GM21381 (cell line): Measurements from ENCODE around the gene TNNI3K.

Experiments used
- ATAC-seq: cut with Tn5 transposase; IDR thresholded peaks from one replicate; pipeline ENCODE4 v1.9.1; 2021; ENCODE audit warnings: mild to moderate bottlenecking, moderate library complexity; ENCODE audit not compliant: unreplicated experiment

The TNNI3K gene

DNA sequence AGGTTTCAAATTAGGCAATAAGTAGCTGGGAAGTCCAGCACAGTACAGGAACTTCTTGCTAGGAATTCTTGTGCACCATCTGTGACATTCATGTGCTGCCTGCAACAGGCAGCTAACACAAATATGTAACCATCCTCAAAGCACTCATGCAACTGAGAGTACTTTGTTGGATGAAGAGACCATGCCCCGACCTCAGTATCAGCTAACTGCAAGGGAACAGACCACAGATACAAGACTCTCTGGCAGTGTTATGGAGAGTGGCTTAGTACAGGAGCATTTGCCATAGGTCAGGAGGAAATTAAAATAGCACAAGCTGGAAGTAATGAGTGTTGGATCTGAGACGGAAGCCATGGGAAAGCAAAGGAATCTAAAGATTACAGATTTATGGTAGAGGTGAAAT lies 153.7 kb downstream of the TNNI3K start:
- ATAC-seq, result no peak

DNA sequence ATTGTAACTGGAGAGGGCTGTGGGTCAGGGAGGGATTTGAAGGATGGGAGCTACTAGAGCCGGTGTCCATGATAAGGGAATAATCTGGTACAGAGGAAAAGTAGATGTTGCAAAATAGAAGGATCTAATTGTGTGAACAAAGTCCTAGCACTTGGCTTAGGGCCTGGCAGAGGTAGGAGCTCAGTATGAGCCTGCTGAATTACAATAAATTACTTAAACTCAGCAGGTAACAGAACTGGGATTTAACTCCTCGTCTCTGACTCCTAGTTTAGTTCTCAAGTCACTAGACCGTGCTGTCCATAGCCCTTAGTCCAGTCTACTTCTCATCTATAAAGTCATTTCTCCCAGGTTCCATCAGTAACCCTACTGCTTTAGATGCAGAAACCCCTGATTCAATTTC lies 157.0 kb downstream of the TNNI3K start:
- no peak for ATAC-seq

DNA sequence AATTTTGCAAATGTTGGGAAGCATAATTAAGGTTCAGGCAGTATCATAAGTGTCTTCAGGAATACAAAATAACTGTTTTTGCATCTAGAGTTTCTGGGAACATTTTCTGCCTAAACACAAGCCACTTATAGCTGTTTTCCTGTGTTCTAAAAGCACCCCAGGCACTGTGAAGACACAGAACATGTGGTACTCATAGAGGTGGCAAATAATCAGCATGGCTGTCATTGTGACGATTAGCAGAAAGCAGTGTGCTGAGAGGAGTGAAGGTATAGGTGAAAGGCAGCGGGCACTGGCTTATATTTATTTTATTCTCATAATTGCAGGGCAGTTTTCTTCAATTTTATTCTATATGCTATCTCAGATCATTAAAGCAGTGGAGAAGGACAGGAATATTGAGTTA lies 157.7 kb downstream of the TNNI3K start:
- no peak for ATAC-seq

DNA sequence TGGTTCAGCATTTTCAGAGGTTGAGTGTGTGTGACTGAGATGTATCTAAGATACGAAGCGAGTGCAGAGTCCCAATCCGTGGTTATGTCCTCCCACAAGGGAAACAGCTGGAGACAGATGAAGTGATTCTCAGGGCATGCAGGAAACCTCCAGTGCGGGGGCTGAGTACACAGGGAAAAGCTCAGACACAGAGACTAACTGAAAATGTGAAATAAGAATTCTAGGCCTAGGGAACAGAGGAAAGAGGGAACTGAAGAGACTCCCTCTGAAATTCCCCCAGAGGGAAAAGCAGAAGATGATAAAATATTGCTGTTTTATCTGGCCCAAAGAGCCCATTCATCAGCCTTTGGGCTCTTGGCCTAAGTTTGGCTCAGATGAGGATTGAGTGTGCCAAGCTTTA lies 160.4 kb downstream of the TNNI3K start:
- no peak for ATAC-seq

DNA sequence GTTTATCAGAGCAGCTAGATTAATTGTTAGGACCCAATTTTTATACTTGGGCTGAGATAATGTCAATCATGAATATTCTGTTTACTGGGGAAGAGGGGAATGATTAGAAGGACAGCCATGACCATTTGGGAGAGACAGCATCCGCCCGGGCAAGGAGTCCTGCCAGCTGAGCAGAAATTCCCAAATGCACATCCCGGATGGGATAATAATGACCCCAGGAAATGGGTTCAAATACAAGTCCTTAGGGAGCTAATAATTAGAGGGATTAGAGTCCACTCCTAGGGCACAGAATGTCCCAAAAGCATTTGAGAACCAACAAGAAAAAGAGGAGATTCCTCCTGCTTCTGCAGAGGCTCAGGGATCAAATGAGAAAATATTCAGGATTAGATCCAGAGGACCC lies 161.3 kb downstream of the TNNI3K start:
- ATAC-seq, result no peak

DNA sequence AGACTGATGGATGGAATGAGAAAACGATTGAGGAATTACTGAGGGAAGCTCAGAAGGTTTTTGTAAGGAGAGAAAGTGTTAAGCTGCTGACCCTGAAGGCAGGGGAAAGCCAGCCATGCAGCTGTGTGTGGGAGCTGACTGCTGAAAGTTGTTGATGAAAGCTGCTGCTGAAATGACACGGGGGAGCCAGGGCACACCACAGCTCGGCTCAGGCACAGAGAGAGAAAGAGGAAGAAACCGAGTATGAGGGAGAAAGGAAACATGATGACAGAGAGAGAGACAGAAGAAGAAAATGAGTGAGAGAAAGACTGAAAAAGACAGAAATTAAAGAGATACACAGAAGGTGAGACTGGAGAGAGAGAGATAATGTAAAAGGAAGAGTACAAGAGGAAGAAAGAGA lies 161.7 kb downstream of the TNNI3K start:
- peak; percentile 60 for ATAC-seq

DNA sequence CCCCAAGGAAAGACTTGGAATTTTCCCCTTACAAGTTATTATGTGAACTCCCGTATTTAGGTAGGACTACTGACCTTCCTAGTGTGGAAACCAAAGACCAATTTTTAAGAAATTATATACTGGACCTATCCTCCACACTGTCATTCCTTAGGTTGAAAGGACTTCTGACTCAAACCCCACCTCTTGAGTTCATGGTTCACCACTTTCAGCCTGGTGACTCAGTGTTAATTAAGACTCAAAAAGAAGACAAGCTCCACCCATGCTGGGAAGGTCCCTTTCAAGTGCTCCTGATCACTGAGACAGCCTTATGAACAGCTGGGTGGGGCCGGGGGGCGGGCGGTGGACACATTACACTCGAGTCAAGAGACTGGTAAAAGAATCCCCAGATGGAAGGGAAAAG lies 164.1 kb downstream of the TNNI3K start:
- ATAC-seq, result no peak

DNA sequence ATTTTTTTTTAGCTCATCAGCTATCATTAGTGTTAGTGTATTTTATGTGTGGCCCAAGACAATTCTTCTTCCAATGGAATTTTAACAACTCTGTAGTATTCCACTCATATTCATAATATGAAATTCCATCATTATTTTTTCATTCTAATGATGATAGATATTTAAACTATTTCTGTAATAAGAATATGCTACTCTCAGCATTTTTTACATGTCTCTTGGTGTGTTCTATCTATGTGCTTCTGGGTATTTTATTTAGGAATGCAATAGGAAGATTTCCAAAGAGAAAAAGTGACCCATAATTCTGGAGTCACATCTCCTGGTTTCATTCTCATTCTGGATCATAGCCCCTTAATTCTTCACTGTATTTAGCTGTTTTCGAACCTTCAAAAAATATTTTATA lies 167.7 kb downstream of the TNNI3K start:
- ATAC-seq, result no peak

DNA sequence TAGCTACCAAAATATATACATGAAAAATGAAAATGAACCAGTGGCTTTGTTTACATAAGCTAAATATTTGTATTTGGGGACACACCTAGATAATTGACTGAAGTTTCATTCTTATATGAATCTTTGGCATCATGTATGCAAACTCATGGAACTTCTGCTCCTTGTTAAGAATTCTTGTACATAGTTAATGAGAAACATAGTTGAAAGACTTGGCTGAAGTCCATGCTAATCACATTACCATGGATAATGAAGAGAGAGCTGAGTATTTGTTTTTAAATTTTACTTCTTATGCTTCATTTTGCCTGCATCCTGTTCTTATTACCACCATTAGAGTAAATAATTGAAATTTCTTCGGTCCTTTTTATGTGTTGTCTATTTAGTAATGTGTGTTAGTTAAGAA lies 168.4 kb downstream of the TNNI3K start:
- ATAC-seq, result no peak

DNA sequence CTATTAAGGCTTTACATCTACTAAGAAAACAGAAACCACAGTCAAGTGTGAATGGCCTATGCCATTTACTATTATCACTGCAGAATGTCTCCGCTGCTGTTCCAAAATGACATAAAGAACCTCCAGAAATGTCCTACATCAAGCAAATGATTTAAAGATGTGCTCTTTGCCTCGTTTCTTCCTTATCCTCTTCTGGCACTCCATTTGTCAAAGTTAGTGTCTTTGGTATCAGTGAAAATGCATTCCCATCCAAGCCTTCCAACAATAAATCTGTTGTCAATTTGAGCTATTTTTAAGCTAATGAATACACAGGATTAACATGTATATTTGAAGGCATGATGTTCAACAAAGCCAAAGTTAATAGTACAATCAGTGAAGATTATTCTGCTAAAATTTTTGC lies 171.6 kb downstream of the TNNI3K start:
- ATAC-seq, result no peak

DNA sequence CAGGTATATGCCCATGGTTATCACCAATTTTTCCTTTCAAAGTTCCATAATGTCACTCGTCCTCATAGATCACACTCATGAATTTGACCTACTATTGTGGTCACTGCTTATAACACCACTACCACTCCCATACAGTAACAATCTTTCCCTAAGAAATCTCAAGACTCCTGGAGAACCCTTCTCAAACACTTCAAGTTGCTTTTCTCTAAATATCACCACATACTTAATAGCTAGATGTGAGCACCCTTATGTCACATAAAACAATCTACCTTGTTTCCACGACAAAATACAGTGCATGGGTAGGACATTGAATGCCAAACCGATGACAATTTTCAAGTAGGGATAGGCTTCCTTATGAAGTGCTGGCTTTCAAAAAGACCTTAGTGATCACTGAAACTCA lies 172.7 kb downstream of the TNNI3K start:
- no peak for ATAC-seq

DNA sequence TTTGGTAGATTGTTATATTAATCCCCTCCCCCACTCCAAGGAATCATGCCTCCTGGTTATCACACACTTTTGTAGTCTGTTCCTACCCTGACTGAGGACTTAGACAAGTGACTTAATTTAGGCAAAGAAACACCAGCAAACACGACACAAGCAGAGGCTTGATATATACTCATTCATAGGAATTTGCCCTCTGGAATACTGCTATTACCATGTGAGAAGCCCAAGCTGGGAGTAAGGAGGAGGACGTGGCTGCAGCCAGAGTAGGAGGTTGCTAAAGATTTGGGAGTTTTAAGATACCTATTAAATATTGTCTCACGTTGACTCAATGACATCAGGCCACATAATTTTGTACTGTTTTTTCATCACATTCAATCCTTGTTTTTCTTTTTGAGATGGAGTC lies 177.1 kb downstream of the TNNI3K start:
- ATAC-seq, result no peak

DNA sequence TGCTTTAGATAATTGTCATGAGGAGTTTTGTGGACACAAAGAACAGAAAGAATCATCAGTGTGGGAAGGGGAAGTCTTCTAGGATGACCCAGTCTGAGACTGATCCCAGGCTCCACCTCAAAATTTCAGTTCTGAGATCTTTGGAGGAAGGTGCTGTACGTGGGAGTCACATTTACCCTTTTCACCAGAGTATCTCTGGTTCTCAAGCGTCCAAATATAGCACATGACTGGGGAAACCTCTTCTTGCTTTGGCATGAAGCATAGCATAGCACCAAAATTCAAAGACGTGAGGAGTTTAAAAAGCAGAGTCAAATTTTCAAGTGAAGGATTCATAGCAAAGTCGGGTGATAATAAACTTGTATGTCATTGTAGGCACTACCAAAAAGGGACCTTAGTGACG lies 180.7 kb downstream of the TNNI3K start:
- ATAC-seq, result no peak

DNA sequence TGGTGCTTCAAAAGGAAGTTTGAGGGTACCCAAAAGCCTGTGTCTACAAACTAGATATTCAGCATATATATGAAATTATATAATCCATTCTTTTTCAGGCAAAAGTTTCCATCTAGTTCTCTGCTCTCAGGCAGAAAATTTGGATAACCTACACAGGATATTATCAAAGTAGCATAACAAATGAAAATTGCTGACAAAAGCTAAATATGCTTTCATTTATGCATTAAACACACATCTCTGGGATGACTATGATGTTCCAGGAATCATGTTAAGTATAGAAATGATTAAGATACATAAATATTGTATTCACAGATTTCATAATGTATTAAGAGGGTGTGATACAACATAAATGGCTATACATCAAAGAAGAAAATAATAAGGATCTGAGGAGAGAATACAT lies 184.4 kb downstream of the TNNI3K start:
- ATAC-seq, result no peak

DNA sequence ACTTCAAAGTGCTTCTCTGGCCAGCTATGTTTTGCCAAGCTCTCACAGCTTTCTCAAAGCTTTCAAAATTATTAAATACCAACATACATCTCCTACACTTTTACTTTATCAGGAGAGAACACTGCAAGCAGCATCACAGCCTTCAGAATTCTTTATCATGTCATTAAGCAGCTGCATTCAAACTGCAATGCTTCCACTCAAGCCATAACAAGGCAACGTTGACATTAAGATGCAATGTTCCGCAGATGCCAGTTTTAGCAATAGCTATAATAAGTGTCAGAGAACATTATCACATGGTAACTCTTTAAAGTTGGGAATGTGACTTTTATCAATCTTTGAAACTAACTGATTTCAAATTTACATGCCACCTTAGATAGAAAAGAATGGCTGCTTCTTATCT lies 185.3 kb downstream of the TNNI3K start:
- ATAC-seq, result no peak

DNA sequence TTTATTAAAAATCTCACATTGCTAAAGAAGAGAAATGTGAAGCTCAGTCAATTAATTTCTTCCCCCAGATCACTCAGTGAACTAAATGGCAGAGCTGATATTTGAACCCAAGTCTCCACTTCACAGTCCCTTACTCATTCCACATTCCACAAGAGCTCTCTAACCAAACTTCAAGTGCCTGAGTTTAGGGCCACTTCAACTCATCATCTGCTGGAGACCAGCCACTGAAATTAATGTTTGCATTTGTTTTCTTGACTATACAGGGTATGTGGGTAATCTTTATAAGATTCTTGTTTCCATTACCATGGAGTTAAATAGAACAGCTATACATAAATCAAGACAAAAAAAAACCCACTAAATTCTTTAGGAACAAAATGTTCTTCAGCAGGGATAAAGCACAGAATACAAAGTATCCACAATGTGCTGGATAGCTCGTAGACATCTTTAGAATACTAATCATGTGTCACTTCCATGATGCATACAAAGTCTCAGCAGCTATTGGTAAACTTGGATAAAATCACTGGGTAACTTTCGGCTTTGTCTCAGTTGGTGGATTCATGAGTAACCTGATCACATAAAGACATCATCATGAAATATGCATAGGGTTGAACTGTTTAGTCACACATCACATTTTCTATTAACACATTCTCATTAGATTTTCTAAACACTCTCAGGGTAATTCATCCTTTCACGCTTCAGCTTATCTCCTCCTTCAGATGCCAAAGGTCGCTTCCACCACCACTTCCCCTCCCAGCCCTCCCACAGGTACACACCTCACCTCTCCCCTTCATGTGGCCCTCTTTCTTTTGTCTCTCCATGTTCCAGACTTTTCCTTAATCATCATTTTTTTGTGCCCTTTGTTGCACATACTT lies 187.5 kb downstream of the TNNI3K start:
- ATAC-seq, result no peak

DNA sequence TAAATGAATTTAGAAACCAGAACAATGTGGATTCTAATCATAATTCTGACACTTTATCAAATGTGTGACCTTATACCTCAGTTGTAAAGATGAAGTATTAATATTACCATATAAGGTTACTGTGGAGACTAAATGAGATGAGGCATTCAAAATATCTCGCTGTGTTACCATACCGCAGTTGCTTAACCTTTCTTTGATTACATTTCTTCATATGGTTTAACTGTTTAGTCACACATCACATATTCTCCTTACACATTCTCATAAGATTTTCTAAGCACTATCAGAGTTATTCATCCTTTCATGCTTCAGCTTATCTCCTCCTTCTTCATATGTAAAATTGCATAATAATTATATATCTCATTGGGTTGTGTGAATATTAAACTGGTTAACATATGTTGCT lies 188.3 kb downstream of the TNNI3K start:
- no peak for ATAC-seq

DNA sequence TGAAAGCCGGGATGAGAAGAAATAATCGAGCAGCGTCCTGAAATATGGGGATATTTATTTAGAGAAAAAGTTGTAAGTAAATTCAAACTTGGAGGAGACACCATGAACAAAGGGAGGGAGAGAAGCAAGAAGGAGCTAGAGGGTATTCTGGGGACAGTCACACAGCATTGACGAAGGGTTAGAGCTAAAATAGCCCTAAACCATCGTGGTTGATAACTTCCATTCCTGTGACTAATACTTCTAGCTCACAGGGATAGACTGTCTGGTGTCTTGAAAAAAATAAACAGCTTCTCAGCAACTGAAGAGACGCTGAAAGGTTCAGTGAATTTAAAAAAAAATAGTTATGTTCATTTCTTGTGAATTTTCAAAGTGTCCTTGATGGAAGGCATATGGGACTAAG lies 190.5 kb downstream of the TNNI3K start:
- ATAC-seq, result no peak

DNA sequence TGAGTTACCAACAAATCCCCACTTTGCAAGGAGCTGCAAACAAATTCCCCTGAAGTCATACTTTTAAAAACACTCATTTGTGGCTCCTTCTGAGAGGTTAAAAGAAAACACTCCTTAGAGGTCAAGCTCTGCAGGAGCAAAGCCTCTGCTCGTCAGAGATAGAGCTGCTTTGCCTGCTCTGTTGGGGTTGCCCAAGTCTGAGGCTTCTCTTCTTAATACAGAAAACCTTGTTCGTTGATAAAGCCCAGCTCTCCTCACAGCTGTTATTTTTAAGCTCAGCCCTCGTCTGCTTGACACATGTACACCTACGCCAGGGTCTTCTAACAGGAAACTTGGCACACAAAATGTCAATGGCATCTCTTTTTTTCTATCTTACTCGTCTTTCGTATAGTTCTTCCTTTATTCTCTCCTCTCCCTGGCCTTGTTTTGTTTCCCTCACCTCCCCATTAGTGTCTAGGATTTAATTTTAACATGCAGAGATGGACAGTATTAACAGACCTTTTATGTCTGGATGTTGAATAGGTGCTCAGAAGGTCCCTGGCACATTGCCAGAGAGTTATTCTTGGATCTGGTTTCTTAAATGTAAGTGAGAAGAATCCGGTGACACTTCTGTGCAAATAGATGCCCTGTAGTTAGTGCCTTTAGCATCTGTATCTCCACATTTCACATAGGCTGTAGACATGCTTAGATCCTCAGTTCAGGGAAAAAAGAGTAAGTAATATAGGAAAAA lies 191.2 kb downstream of the TNNI3K start:
- no peak for ATAC-seq

DNA sequence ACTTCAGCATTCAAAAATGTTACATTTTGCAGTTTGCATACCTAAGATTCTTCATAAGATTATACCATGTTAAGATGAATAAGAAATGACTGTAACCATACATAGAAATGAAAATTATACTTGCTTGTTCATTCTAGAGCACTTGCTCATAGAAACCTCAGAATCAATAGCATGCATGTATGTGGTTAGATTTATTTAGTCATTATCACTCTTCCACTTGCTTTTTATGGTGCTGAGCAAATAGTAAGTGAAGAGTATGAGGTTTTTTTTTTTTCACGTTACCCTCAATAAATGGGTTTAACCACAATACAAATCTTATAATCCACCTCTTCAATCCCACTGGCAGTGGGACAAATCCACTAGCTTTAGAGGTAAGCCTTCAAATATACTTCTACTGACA lies 192.5 kb downstream of the TNNI3K start:
- no peak for ATAC-seq

DNA sequence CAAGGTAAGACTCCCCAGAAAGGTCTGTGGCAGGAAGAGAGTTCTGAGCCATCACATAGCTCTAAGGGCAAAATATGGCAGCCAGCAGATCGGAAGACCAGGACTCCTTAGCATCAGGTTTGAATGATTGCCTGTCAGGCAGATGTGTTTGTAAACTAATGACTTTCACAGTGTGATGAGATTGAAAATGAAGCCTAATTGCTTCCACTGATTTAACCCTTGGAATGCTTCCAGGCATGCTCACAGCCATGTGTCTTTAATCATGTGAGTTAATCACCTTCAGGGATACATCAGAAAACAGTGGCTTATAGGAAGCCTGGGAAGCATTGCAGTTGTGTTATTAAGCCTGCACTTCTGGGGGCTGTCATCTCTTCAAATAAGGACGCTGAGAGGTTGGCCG lies 194.4 kb downstream of the TNNI3K start:
- ATAC-seq, result no peak

DNA sequence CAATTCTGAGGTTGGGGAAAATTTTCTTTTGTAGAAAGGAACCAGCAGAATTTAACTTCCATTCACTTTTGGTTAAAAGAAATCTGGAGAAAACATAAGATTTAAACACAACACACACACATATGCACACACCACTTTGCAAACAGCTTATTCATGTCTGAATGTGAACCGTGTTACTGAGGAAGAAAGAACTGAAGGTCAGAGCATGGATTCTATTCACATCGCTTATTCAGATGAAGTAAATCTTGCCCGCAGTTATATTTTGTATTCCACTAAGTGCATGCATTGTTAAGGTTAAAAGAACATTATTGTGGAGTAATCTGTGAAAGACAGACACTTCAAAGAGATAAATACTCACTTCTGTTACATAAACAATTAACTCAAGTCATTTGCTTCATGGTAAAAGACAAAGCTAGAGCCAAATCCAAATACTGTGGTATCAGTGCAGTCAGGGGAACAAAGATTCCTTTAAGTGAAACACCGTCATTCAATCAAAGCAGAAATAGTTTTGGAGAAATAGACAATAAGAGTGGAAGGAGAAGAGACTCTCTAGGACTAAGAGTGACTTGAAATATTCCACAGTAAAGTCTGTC lies 195.3 kb downstream of the TNNI3K start:
- ATAC-seq, result no peak
